Stimulated activated naive CD8-positive, alpha-beta T cell treated with anti-CD3 and anti-CD28 coated beads, Interleukin-15, Interleukin-2, amounts not matched to agents 100 ng/mL and 50 ng/mL, for 24 hours (primary cell): ENCODE data around the gene RTP2.

Source experiments
- H3K27ac Mint-ChIP-seq: one replicate; pipeline ENCODE4 v1.8.0; 2021; ENCODE audit warnings: mild to moderate bottlenecking, mixed read lengths
- H3K27me3 Mint-ChIP-seq: one replicate; pipeline ENCODE4 v1.8.0; 2021; ENCODE audit warnings: mixed read lengths
- H3K36me3 Mint-ChIP-seq: one replicate; pipeline ENCODE4 v1.8.0; 2021; ENCODE audit warnings: low read depth, mixed read lengths
- H3K4me1 Mint-ChIP-seq: one replicate; pipeline ENCODE4 v1.8.0; 2021; ENCODE audit warnings: low read depth, mixed read lengths
- H3K4me3 Mint-ChIP-seq: one replicate; pipeline ENCODE4 v1.8.0; 2021; ENCODE audit warnings: mild to moderate bottlenecking, mixed read lengths
- H3K9me3 Mint-ChIP-seq: one replicate; pipeline ENCODE4 v1.8.0; 2021; ENCODE audit warnings: mixed read lengths

Gene RTP2, protein sequence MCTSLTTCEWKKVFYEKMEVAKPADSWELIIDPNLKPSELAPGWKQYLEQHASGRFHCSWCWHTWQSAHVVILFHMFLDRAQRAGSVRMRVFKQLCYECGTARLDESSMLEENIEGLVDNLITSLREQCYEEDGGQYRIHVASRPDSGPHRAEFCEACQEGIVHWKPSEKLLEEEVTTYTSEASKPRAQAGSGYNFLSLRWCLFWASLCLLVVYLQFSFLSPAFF

DNA sequence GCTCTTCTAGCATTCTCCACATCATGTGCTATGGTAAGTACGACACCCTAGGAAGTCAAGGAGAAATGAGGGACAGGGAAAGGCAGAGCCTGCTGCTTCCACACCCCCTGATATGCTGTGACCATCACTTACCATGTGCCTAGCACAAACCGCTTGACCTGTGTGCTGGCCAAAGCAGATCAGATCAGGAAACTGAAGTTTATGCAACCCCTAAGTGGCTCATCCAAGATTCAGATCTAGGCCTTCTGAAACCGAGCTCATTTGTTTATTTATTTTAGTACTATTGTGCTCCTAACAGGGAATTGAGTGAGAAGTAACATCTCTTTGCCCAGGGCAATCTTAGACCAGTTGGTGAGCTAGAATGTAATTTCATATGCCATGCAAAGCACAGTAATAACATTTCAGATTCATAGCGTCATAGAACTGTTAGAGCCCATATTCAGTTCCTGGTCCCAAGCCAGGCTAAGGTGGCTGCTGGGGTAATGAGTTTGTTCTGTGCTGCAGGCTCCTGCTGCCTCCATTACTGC is at the start of gene RTP2:
RTP2 (minus strand) TSS at position 51 of the 527 bp plus-strand sequence. CDS start 429 bp downstream, outside the sequence.
- H3K36me3 Mint-ChIP-seq, result no peaks in the 10 kb centered on the region
- H3K9me3 Mint-ChIP-seq, result no peaks in the 10 kb centered on the region
- H3K4me3 Mint-ChIP-seq, result no peak within 1 kb of the TSS
- H3K4me1 Mint-ChIP-seq, result no peaks in the 10 kb centered on the region
- H3K27me3 Mint-ChIP-seq, result no peaks in the 10 kb centered on the region
- no peak within 1 kb of the TSS for H3K27ac Mint-ChIP-seq

DNA sequence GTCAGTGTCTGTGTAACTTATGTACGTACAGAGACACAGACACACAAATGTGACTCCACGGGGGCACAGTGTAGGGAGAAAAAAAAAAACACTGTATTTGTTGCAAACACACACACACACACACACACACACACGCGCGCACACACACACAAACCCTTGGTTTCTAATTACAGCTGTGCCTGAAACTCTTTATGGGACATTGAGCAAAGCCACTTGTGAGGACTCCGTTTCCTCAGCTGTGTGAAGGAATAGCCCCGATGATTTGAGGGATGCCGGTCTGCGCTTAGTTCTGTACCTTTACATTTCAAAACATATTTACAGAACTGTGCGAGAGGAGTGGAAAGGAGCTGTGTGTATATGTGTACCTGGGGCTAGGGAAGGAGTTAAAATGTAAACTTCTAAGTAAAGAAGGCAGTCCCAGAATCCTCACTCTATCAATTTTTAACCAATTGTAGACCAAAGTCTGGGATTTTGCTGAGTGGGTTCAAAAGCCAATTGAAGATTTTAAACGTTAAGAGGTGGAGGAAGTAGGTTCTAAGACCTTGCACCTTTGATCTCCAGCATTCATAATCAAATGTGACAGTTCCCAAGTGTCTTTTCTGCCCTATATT is 48.3 kb upstream of the RTP2 start:
- no peaks in the 10 kb centered on the region for H3K36me3 Mint-ChIP-seq
- no peaks in the 10 kb centered on the region for H3K27me3 Mint-ChIP-seq
- no peaks in the 10 kb centered on the region for H3K9me3 Mint-ChIP-seq
- H3K4me3 Mint-ChIP-seq, result peak overlapping the region; percentile 3
- peaks cover 61% of the 10 kb centered on the region for H3K4me1 Mint-ChIP-seq
- H3K27ac Mint-ChIP-seq, result peak overlapping the region; percentile 59

DNA sequence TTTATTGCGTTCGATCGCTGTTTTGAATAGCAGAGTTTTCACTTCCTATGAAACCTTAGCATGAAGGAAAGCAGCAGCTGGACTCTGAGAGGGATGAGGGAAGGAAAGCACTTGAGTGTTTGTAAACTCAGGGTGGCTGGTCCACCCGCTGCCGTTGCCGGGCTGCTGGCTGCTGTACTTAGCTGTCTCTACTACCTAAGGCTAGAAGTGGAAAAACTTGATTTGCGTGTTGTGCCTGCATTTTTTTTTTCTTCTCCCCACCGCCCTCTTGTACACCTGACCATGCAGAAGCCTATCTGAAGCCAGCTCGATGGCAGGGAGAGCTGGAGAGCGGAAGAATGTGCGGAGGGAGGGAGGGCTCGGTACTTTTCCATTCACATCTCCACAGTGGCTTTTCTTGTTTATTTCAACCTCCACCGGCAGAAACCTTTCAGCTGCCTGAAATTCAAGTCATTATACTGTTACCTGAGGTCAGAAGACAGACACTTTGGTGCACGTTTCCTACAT is 47.7 kb upstream of the RTP2 start:
- peak overlapping the region; percentile 35 for H3K4me3 Mint-ChIP-seq
- H3K4me1 Mint-ChIP-seq, result peaks cover 65% of the 10 kb centered on the region
- peak overlapping the region; percentile 28 for H3K27ac Mint-ChIP-seq
- no peaks in the 10 kb centered on the region for H3K9me3 Mint-ChIP-seq
- no peaks in the 10 kb centered on the region for H3K36me3 Mint-ChIP-seq
- H3K27me3 Mint-ChIP-seq, result no peaks in the 10 kb centered on the region

DNA sequence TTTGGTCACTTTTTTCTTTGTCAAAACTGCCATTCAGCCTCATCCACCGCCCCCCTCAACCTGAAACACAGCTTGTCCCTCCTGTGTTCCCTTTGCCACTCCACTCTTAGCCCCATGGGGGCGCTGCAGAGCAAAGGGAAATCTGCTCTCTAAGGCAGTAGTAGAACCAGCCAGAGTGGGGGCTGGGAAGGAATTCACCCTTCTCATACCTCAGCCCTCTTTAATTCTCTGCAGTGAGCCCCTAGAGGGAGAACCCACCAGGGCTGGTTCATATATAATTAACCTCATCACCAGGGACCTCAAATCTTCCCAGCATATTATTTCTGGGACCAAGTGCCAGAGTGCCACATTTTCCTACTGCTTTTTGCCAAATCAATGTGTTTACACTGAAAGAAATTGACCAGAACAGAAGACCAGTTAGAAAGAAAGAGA is 45.7 kb upstream of the RTP2 start:
- Mint-ChIP-seq H3K36me3 (peaks cover 4% of the 10 kb centered on the region), H3K9me3 (no peaks in the 10 kb centered on the region), H3K4me1 (peaks cover 65% of the 10 kb centered on the region), H3K27ac (peak overlapping the region; percentile 98), H3K4me3 (no peak overlapping the region), H3K27me3 (no peaks in the 10 kb centered on the region)

DNA sequence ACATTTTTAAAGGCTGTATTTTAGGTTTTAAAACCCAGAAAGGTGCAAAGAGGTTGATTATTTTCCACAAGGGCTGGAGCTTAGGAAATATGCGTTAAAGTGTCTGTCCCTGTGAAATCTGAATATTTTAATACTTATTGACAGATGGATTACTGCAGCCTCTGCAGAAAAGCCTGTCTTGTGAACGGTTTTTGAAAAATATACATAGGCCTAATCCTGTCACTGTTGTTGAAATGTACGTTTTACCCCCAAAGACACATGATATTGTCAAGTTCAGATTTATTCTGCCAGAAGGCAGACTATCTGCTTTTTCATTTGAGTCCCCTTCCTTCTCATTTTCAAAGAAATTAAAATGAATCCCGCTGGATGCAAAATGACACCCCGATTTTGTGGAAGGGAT is 45.1 kb upstream of the RTP2 start:
- Mint-ChIP-seq H3K27me3 (no peaks in the 10 kb centered on the region), H3K4me1 (peaks cover 70% of the 10 kb centered on the region)

DNA sequence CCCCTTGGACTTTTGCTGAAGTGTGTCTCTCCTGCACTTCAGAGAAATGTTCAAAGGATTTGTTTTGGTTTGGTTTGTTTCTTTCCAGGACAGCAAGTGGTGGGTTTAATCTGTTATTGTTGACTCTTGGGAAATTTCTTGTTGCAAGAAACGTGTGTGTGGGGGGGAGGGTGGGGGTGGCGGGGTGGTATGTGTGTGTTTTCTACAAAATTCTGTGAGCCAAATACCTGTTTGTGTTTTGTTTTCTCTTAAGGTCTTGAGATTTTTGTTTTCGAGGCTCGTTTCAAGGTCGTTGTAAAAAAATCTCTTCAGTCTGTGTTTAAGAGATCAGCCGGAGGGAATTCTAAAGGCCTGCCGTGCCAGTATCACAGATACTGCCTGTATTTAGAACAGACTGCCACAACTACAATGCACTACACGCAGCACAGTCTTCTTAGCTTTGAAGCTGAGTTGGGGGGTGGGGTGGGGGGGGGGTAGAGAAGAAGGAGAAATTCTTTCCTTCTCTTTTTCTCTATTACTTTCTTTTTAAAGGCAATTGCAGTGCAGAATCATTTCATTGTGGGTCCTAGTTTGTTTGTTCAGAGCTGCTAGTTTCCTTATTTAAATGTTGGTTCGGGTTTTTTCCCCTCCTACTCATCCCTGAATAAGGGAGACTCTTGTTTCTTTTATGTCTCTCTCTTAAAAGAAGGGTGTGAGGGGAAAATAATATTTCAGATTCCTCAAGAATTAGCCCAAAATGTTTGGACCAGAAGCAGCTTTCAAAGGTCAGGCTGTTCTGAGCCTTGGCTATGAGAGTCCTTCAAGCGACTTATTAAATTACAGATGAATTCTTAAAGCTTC is 44.3 kb upstream of the RTP2 start:
- H3K9me3 Mint-ChIP-seq, result no peaks in the 10 kb centered on the region
- H3K27ac Mint-ChIP-seq, result peak overlapping the region; percentile 98
- H3K27me3 Mint-ChIP-seq, result no peaks in the 10 kb centered on the region
- peaks cover 78% of the 10 kb centered on the region for H3K4me1 Mint-ChIP-seq
- peaks cover 4% of the 10 kb centered on the region for H3K36me3 Mint-ChIP-seq
- peak overlapping the region; percentile 92 for H3K4me3 Mint-ChIP-seq

More for the DNA sequence above, 45.1 kb upstream of the RTP2 start:
- peak overlapping the region; percentile 98 for H3K27ac Mint-ChIP-seq
- H3K9me3 Mint-ChIP-seq, result no peaks in the 10 kb centered on the region
- peak overlapping the region; percentile 92 for H3K4me3 Mint-ChIP-seq
- H3K36me3 Mint-ChIP-seq, result peaks cover 4% of the 10 kb centered on the region

DNA sequence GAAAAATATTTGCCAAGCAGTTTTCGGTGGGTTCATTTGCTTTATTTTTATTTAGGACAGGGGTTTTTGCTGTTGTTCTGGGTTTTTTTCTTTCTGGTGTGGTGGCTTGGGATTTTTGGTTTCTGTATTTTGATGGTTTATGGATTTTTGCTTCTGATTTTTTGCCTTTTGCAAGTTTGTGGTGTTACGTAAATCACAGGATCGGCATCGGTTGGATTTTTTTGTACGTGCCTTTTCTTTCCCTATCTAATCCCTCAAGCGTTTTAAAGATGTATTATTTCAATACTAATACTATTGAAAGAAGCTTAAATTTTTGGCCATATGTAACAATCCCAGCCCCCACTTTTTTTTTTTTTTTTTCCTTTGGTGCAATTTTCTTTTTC is 43.7 kb upstream of the RTP2 start:
- Mint-ChIP-seq H3K4me1 (peaks cover 78% of the 10 kb centered on the region), H3K27me3 (no peaks in the 10 kb centered on the region), H3K27ac (peak overlapping the region; percentile 98), H3K4me3 (peak overlapping the region; percentile 92), H3K9me3 (no peaks in the 10 kb centered on the region), H3K36me3 (peaks cover 4% of the 10 kb centered on the region)

DNA sequence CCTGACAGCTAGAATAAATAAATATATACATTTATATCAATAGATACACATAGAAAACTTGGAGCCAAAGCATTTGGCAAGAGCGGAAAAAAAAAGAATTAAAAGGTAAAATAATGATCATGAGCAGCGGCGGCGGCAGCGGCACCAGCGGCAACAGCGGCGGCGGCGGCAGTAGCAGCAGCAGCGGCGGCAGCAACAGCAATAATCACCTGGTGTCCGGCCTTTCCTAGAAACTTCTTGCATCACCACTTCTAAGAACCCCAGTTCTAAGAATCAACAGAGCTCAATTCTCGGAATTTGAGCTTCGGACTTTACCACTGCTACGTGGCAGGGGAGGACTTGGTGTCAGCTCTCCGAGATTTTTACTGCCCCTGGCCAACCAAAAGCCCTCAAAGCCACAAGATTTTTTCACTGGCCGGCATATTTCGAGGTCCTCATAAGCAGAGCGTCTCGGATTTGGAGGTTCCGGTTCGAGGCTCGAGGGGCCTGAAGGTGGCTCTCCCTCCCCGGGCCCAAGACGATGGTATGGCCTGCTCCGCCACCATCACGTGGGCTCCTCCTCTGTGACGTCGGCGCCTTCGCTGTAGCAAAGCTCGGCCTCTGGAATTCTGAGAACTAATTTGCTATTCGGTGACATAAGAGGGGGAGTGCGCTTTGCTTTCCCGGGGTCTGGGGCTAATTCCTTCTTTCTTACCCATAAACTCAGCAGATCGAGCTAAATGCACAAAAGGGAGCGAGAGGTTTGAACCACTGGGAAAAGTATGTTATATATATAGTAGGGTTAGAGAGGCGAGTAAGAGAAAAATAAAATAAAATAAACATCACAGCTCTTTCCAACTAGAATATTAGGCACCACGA is 43.1 kb upstream of the RTP2 start, which contains the start of gene BCL6:
BCL6 (minus strand) TSS at position 268 of the 858 bp plus-strand sequence. CDS start 11,775 bp downstream, outside the sequence.
- Mint-ChIP-seq H3K36me3 (peaks cover 4% of the 10 kb centered on the region), H3K4me3 (peak within 1 kb of the TSS; percentile 92), H3K9me3 (no peaks in the 10 kb centered on the region), H3K27ac (peak within 1 kb of the TSS; percentile 98), H3K4me1 (peaks cover 78% of the 10 kb centered on the region), H3K27me3 (no peaks in the 10 kb centered on the region)

DNA sequence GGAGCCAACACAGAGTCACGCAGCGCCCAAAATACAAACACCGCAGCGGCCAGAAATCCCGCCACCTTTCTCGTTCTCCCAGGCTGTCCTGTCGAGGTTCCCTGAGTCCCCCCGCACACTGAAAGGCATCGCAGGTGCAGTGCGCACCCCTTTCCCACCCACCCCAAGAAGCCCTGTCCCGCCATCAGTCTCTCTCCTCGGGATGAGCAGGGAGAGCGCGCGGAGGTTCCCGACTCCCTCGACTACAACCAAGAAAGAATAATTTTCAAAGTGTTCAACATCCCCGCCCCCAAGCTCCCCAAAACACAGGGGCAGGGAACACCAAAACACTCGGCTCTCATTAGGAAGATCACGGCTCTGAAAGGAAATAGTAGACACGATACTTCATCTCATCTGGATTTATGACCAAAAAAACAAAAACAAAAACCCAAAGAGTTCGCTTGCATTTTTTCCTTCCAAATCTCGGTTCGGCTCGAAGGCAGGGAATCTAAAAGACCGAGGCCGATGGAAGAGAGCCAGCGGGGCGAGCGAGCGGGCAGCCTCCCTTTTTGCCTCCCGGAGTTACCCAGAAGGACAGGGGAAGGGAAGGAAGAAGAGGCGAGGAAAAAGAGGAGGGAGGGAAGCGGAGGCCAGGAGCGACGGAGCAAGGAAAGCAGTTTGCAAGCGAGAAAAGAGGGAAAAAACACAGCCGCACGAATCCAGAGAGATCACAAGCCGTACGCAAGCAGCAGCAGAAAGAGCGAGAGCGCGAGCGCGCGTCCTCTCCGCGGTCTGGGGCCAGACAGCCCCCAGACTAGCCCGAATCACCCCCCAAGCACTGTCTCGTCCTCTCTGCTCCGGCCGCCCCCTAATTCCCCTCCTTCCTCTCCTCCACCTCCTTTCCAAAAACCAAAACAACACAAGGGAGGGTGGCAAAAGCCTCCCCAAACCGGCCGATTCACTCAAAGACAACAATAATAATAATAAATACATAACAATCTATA is 42.1 kb upstream of the RTP2 start:
- Mint-ChIP-seq H3K9me3 (no peaks in the 10 kb centered on the region), H3K4me1 (peaks cover 77% of the 10 kb centered on the region), H3K36me3 (peaks cover 4% of the 10 kb centered on the region), H3K4me3 (peak overlapping the region; percentile 92), H3K27me3 (no peaks in the 10 kb centered on the region), H3K27ac (peak overlapping the region; percentile 98)

DNA sequence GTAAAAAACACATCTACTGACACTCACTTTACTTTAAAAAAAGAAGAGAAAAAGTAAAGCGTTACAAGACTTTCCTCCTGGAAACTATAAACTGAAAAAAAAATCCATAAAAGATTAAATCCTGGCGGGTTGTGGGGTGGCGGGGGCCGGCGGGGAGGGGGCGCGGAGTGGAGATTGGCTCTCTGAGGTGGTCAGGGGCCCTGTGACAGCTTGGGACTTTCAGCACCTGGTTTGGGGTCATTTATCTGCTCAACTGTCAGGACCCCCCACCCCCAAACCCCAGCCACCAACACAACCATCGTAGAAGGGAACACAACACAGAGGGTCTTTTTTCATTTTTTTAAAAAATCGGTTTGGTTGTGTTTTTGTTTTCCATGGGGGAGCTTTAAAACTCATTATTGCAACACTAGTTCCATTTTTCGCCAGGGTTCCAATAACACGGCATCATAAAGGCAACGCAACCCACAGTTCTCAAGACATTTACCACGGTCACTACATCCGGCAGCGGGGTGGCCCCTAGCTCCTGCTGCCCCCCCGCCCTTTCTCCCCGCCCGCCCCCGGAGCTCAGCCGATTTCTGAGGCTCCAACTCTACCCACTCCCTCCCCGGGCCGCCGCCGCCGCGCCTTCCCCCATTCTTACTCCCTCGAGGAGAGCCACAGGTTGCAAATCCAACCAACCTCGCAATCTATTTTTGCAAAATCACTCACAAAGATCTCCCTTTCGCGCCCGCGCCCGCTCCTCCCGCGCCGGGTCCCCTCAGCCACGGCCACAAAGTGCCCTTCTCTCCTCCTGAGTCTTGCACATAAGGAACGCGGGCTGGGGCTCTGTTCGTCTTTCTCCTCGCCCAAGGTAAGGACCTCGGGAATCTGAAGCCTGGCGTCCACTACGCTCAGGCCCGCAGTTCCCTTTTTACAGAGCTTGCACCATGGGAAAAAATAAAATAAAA is 41.1 kb upstream of the RTP2 start:
- Mint-ChIP-seq H3K27ac (peak overlapping the region; percentile 98), H3K36me3 (peaks cover 4% of the 10 kb centered on the region), H3K4me1 (peaks cover 73% of the 10 kb centered on the region), H3K27me3 (no peaks in the 10 kb centered on the region), H3K9me3 (no peaks in the 10 kb centered on the region), H3K4me3 (peak overlapping the region; percentile 92)

DNA sequence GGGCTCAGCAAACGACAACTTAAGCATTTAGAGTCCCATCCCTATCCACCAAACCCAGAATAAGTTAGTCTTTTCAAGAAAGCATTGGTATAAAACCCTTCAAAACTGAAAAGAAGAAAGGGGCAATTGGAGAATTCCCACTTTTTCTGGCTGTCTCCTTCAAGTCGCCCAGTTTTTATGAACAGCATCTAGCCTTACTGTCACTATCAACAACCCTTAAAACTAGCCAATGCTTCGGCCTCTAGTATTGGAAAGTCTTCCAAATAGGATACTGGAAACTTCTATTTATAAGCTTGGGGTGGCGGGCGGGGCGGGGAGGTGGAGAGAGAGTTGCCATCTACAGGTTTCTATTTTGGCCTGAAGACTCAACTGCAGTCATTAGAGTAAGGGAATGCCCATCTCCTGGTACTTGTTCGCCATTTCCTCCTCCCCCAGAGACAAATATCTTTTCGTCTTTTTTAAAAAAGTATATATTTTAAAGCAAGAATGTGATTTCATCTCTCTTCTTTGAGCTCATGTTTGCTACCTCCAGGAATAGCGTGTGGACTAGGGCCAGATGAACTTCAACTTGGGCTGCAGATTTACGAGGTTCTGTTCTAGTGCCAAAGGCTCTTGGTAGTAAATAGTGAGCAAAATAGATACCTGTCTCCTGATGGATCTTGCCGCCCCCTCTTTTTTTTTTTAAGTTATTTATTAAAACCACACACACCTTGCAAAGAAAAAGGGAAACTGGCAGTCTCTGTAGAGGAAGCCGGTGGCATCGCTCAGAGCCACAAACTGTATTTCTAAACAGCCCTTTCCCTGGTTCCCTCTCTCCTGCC is 40.2 kb upstream of the RTP2 start:
- Mint-ChIP-seq H3K36me3 (peaks cover 4% of the 10 kb centered on the region), H3K27me3 (no peaks in the 10 kb centered on the region), H3K9me3 (no peaks in the 10 kb centered on the region), H3K4me1 (peaks cover 66% of the 10 kb centered on the region), H3K27ac (peak overlapping the region; percentile 98), H3K4me3 (peak overlapping the region; percentile 92)
